GM21786 (cell line): ENCODE results near the gene TRIM13.
"Not testable (repeated sequence)": the region's sequence is repeated elsewhere in the genome, so short reads cannot be mapped to it uniquely, and the experiment has no call there.

Experiments used
- ATAC-seq: cut with Tn5 transposase; IDR thresholded peaks from one replicate; pipeline ENCODE4 v1.9.1; 2021; ENCODE audit not compliant: unreplicated experiment

TRIM13 gene

GRCh38 chr13:50055454-50055853 lies 58.6 kb downstream of the TRIM13 start:
- ATAC-seq: no peak

- ATAC-seq: no peak
These were observed 63.9 kb downstream of the TRIM13 start for GRCh38 chr13:50060718-50061117.

GRCh38 chr13:50062336-50062735 lies 65.5 kb downstream of the TRIM13 start:
- not testable (repeated sequence) for ATAC-seq

GRCh38 chr13:50065712-50066111 lies 68.9 kb downstream of the TRIM13 start:
- ATAC-seq: no peak
